HCT116 (cell line): ENCODE measurements around the gene CEP112. TPM values are rescaled to one million over a fixed set of nuclear protein-coding genes. Genes with fewer than 3 reads are reported as not detected.
A peak's percentile ranks its signal among the peaks of the same experiment; 100 is the strongest.

Experiments used
- ATAC-seq: fragments of 200-7000 bp; cut with Tn5 transposase; 2 replicates; pipeline ENCODE4 v1.9.1; 2020; ENCODE audit warnings: mild to moderate bottlenecking, moderate library complexity
- BruUV-seq: library from RNA; stranded (reverse); fragments of 400-500 nt; replicated peaks from 2 replicates; lab custom pipeline; 2021; lab: Mats Ljungman, UMichigan
- CTCF ChIA-PET: fragments of 300-600 bp; sonication (Branson Sonifier 250); formaldehyde crosslinking; loops from one replicate; lab custom pipeline; 2021; ENCODE audit warnings: antibody characterized with exemption; lab: Charles Lee
- POLR2A ChIA-PET: fragments of 300-600, 350-600 bp; sonication (Branson Sonifier 250); formaldehyde crosslinking; loops from one replicate; lab custom pipeline; 2021; ENCODE audit warnings: antibody characterized with exemption; lab: Charles Lee
- RAD21 ChIA-PET, 2 experiments: fragments of 300-600 bp; sonication (Branson Sonifier 250); formaldehyde crosslinking; loops; one replicate each; lab custom pipeline; 2023; ENCODE audit warnings: low total read pairs in 2 of 2; ENCODE audit not compliant: uncharacterized antibody in 2 of 2, unreplicated experiment in 2 of 2, low non-redundant PET in 1 of 2; lab: Charles Lee
- DNase-seq: peaks from one replicate; pipeline ENCODE4 v3.0.0-alpha.2; 2010; ENCODE audit warnings: low read depth, low spot score
- H2AFZ ChIP-seq: fragments of 200-600 bp; shearing (Covaris generic), sonication (generic); 2 replicates; pipeline ENCODE4 v1.6.1; 2017; ENCODE audit warnings: low read depth, mixed run types, mixed read lengths, antibody characterized with exemption, low read length; ENCODE audit not compliant: poor library complexity, severe bottlenecking
- H3K27ac ChIP-seq: 2 replicates; pipeline ENCODE4 v1.5.1; 2012; ENCODE audit warnings: low read depth, low read length
- H3K27me3 ChIP-seq: fragments of 200-600 bp; sonication (generic); 2 replicates; pipeline ENCODE4 v1.6.1; 2016; ENCODE audit warnings: mixed run types, low read length, mixed read lengths; ENCODE audit not compliant: insufficient read depth
- H3K36me3 ChIP-seq, 2 experiments: fragments of 200-500 bp in 1 of 2; fragments of 200-600 bp in 1 of 2; sonication (Bioruptor generic) in 1 of 2; sonication (generic) in 1 of 2; 2 replicates each; pipeline versions ENCODE4 v1.5.1 to v1.6.1; 2014 to 2016; ENCODE audit warnings: low read length in 2 of 2, inconsistent platforms in 1 of 2, mixed read lengths in 1 of 2, mixed run types in 1 of 2; ENCODE audit not compliant: insufficient read depth in 2 of 2, control insufficient read depth in 1 of 2
- H3K4me1 ChIP-seq, 2 experiments: fragments of 200-600 bp in 1 of 2; sonication (generic) in 1 of 2; 2 replicates each; pipeline versions ENCODE4 v1.5.1 to v1.6.1; 2012 to 2017; ENCODE audit warnings: low read length in 2 of 2, inconsistent platforms in 1 of 2, mild to moderate bottlenecking in 1 of 2, mixed read lengths in 1 of 2, mixed run types in 1 of 2, moderate library complexity in 1 of 2; ENCODE audit not compliant: insufficient read depth in 2 of 2, control insufficient read depth in 1 of 2
- H3K4me2 ChIP-seq: fragments of 200-600 bp; sonication (generic); 2 replicates; pipeline ENCODE4 v1.6.1; 2017; ENCODE audit warnings: mixed run types, low read length, mixed read lengths
- H3K4me3 ChIP-seq, 2 experiments: fragments of 200-600 bp in 1 of 2; sonication (generic) in 1 of 2; replicated peaks in 1 of 2; 2 replicates each; pipeline ENCODE4 v1.5.1; 2011 to 2016; ENCODE audit warnings: low read length in 2 of 2, control low read depth in 1 of 2, low read depth in 1 of 2, mild to moderate bottlenecking in 1 of 2, mixed read lengths in 1 of 2, mixed run types in 1 of 2
- H3K79me2 ChIP-seq: fragments of 200-600 bp; sonication (generic); 2 replicates; pipeline ENCODE4 v1.6.1; 2017; ENCODE audit warnings: mild to moderate bottlenecking, mixed run types, low read length, moderate library complexity, mixed read lengths; ENCODE audit not compliant: insufficient read depth
- H3K9ac ChIP-seq: fragments of 200-600 bp; sonication (generic); 2 replicates; pipeline ENCODE4 v1.6.1; 2016; ENCODE audit warnings: low read length, mixed read lengths
- H3K9me2 ChIP-seq: fragments of 200-600 bp; sonication (generic), shearing (Covaris generic); 2 replicates; pipeline ENCODE4 v1.6.1; 2017; ENCODE audit warnings: mixed run types, mild to moderate bottlenecking, moderate library complexity; ENCODE audit not compliant: insufficient read depth
- H3K9me3 ChIP-seq, 2 experiments: fragments of 200-500 bp in 1 of 2; fragments of 200-600 bp in 1 of 2; sonication (Bioruptor generic) in 1 of 2; sonication (generic) in 1 of 2; 2 replicates each; pipeline ENCODE4 v1.6.1; 2014 to 2017; ENCODE audit warnings: low read length in 2 of 2, mixed read lengths in 2 of 2, inconsistent platforms in 1 of 2, low read depth in 1 of 2, mild to moderate bottlenecking in 1 of 2, mixed run types in 1 of 2, moderate library complexity in 1 of 2; ENCODE audit not compliant: control insufficient read depth in 1 of 2, insufficient read depth in 1 of 2
- H4K20me1 ChIP-seq: fragments of 200-600 bp; sonication (generic), shearing (Covaris generic); 2 replicates; pipeline ENCODE4 v1.6.1; 2017; ENCODE audit warnings: mixed run types, mild to moderate bottlenecking, moderate library complexity; ENCODE audit not compliant: insufficient read depth
- CBX3 ChIP-seq: IDR thresholded peaks from 2 replicates; pipeline ENCODE4 v1.6.1; 2012; ENCODE audit warnings: low read depth
- CEBPB ChIP-seq: IDR thresholded peaks from 2 replicates; pipeline ENCODE4 v1.6.1; 2012; ENCODE audit warnings: low read depth
- CTCF ChIP-seq, 3 experiments: fragments of 200-600 bp in 1 of 3; sonication (generic) in 1 of 3; IDR thresholded peaks in 2 of 3; conservative IDR thresholded peaks in 1 of 3; 2 replicates each; pipeline ENCODE4 v1.5.1; 2012 to 2017; ENCODE audit warnings: low read depth in 2 of 3, low read length in 2 of 3, antibody characterized with exemption in 1 of 3, borderline replicate concordance in 1 of 3, control low read depth in 1 of 3, mild to moderate bottlenecking in 1 of 3, mixed read lengths in 1 of 3, mixed run types in 1 of 3, moderate library complexity in 1 of 3; ENCODE audit not compliant: insufficient read depth in 1 of 3
- EGR1 ChIP-seq: IDR thresholded peaks from 2 replicates; pipeline ENCODE4 v1.6.1; 2012; ENCODE audit warnings: low read depth
- EZH2 ChIP-seq: fragments of 200-600 bp; sonication (generic); IDR thresholded peaks from 2 replicates; pipeline ENCODE4 v1.6.1; 2017; ENCODE audit warnings: antibody characterized with exemption, mixed run types
- EZH2phosphoT487 ChIP-seq: fragments of 200-600 bp; IDR thresholded peaks from 2 replicates; pipeline ENCODE4 v1.6.1; 2018; ENCODE audit warnings: antibody characterized with exemption, borderline replicate concordance
- FOSL1 ChIP-seq: IDR thresholded peaks from 2 replicates; pipeline ENCODE4 v1.6.1; 2012; ENCODE audit warnings: low read depth
- JUND ChIP-seq: IDR thresholded peaks from 2 replicates; pipeline ENCODE4 v1.6.1; 2012
- POLR2A ChIP-seq: IDR thresholded peaks from 2 replicates; pipeline ENCODE4 v1.7.0; 2011; ENCODE audit warnings: borderline replicate concordance; ENCODE audit not compliant: insufficient read depth, insufficient read length; ENCODE audit errors: extremely low read depth
- POLR2AphosphoS5 ChIP-seq: IDR thresholded peaks from 2 replicates; pipeline ENCODE4 v1.6.1; 2011; ENCODE audit warnings: mild to moderate bottlenecking, low read depth, low read length, moderate library complexity
- RAD21 ChIP-seq: IDR thresholded peaks from 2 replicates; pipeline ENCODE4 v1.6.1; 2012; ENCODE audit warnings: low read depth, mild to moderate bottlenecking
- SIN3A ChIP-seq: IDR thresholded peaks from 2 replicates; pipeline ENCODE4 v1.6.1; 2012; ENCODE audit warnings: low read depth
- SP1 ChIP-seq: IDR thresholded peaks from 2 replicates; pipeline ENCODE4 v1.6.1; 2012; ENCODE audit warnings: low read depth
- SRF ChIP-seq: IDR thresholded peaks from 2 replicates; pipeline ENCODE4 v1.6.1; 2012; ENCODE audit warnings: low read depth
- TCF7L2 ChIP-seq: IDR thresholded peaks from 2 replicates; pipeline ENCODE4 v1.7.0; 2011; ENCODE audit warnings: borderline replicate concordance, inconsistent platforms; ENCODE audit not compliant: insufficient read depth, insufficient read length; ENCODE audit errors: extremely low read depth
- YY1 ChIP-seq: IDR thresholded peaks from 2 replicates; pipeline ENCODE4 v1.6.1; 2011; ENCODE audit warnings: low read length, low read depth, moderate library complexity, mild to moderate bottlenecking; ENCODE audit not compliant: insufficient replicate concordance; ENCODE audit errors: extremely low read depth
- ZBTB33 ChIP-seq: IDR thresholded peaks from 2 replicates; pipeline ENCODE4 v1.6.1; 2011; ENCODE audit warnings: mild to moderate bottlenecking, low read length, moderate library complexity; ENCODE audit not compliant: insufficient replicate concordance; ENCODE audit errors: extremely low read depth
- ZFX ChIP-seq: fragments of 450-650 bp; IDR thresholded peaks from 2 replicates; pipeline ENCODE4 v1.6.1; 2017
- ZNF274 ChIP-seq: fragments of 200-500 bp; sonication (Bioruptor generic); IDR thresholded peaks from 2 replicates; pipeline ENCODE4 v1.6.1; 2014; ENCODE audit warnings: mild to moderate bottlenecking, low read depth, low read length, inconsistent platforms
- intact Hi-C: fragments of 100-400 bp; cut with micrococcal nuclease; formaldehyde crosslinking; loops from 2 replicates; pipeline ENCODE4 v1.10.0; 2022
- total RNA-seq: library from RNA; stranded (reverse); gene quantifications from one replicate; pipeline ENCODE4 v1.2.1, GENCODE V29; 2021; ENCODE audit not compliant: unreplicated experiment
- TF ChIP-seq, protein P1 (sequence below): IDR thresholded peaks from 2 replicates; pipeline ENCODE4 v1.6.1; 2012
- TF ChIP-seq, protein P2 (sequence below): IDR thresholded peaks from 2 replicates; pipeline ENCODE4 v1.6.1; 2012

The CEP112 gene
- total RNA-seq, 1 experiment from 2014 or later, result 10.9 TPM

DNA sequence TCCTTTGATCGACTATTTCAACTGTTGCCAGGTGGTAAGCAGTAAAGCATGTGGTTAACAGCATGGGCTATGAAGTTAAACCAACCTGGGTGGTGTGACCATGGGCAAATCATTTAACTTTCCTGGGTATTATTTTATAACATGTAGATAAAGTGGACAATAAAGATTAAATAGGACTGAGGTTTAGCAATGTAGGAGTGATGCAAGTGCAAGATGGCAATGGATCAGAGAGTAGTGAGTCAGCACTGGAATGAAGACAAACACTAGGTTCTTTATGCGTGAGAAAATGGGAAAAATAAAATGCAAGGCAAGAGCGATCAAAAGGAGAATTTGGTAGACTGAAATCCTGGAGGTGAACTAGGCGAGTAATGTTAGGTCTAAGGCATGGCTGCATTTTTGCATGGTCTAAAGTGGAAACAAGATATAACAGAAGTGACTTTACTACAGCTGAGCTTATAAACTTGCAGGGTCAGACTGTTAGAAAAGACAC, 408.0 kb downstream of the CEP112 start:
- Histone ChIP-seq H3K27me3 (no peaks in the 10 kb centered on the region), H3K36me3 (no peaks in the 10 kb centered on the region), H3K79me2 (no peaks in the 10 kb centered on the region), H2AFZ (peak overlapping the region; percentile 1), H3K4me1 (peaks cover 39 to 40% of the 10 kb centered on the region in 2 experiments), H3K9me2 (no peaks in the 10 kb centered on the region), H3K9me3 (no peaks in the 10 kb centered on the region), H4K20me1 (no peaks in the 10 kb centered on the region), H3K4me2 (peak overlapping the region; percentile 69), H3K4me3 (peak overlapping the region in 1 of 2 experiments; percentile 30; a peak in 2 of 4 replicates), H3K27ac (peak overlapping the region; percentile 58), H3K9ac (0 out of 2 replicates have a peak overlapping the region, but pooled peaks have one; percentile 6)
- POLR2A ChIA-PET, result interaction anchor here (1.8 kb wide), 1 partner anchor 11 kb away, joined by 6 read pairs; no protein-coding TSS in a partner anchor
- RAD21 ChIA-PET, result no interaction called here
- CTCF ChIA-PET, result interaction anchor here (1.0 kb wide), 1 partner anchor 13 kb away, joined by 3 read pairs; no protein-coding TSS in a partner anchor
- BruUV-seq, result no TSS peak
- intact Hi-C loops, result loop anchor here (10.0 kb wide), 1 partner anchor 199 kb away; no protein-coding TSS in a partner anchor
- peak; percentile 76 for DNase-seq
- ATAC-seq, result peak; percentile 77
- TF ChIP-seq CBX3 (peak; percentile 91), CEBPB (peak; percentile 99), FOSL1 (peak; percentile 88), SRF (peak; percentile 66; the same call in 1 of the 2 replicates), EGR1 (peak; percentile 30; the same call in 1 of the 2 replicates), EZH2 (no peak), ZBTB33 (no peak), TCF7L2 (peak; percentile 95), ZNF274 (no peak), SIN3A (peak; percentile 68; the same call in 1 of the 2 replicates), EZH2phosphoT487 (no peak), SP1 (peak; percentile 86), ZFX (no peak), POLR2A (no peak), YY1 (peak; percentile 65), CTCF (IDR thresholded peaks at IDR 0.05 in 2 of 3, conservative IDR thresholded peaks at IDR 0.05 in 1 of 3; ENCODE audit: borderline replicate concordance in 1 of 3, insufficient read depth in 1 of 3, low read depth in 2 of 3, low read length in 2 of 3) (no peak), RAD21 (0 out of 2 replicates have a peak, but pooled peaks have one; percentile 26), POLR2AphosphoS5 (peak; percentile 36; the same call in 1 of the 2 replicates), JUND (peak; percentile 91)
- TF ChIP-seq, protein P1, sequence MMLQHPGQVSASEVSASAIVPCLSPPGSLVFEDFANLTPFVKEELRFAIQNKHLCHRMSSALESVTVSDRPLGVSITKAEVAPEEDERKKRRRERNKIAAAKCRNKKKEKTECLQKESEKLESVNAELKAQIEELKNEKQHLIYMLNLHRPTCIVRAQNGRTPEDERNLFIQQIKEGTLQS, result peak; percentile 94
- TF ChIP-seq, protein P2, sequence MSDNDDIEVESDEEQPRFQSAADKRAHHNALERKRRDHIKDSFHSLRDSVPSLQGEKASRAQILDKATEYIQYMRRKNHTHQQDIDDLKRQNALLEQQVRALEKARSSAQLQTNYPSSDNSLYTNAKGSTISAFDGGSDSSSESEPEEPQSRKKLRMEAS, result peak; percentile 56
